ENCODE data around the gene RPL41.
A peak's percentile ranks its signal among the peaks of the same experiment; 100 is the strongest.

DNA sequence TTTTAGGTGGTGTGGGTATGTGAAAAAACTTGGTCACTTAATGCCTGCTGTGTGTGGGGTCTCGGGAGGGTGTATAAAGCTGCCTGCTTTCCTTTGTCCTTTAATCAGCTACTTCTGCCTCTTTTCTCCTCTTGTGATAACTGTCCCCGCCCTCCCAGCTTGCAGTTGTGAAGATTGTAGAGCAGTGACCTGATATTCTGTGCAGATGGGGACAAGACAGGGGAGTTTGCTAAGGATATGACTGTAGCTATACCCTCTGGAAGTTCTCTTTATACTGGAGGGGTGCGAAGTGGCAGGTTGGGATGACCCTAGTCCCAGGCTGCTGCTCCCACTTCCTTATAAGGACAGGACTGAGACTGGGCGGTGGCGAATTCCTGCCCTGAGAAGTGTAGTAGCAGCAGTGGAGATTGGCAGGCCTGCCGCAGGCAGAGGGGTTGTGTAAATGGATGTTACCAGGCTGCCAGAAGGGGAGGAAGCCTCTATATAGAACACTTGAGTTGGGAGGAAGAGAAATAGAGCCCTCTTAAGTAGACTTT is 42.6 kb downstream of the RPL41 start:
- peak in 2 of 4 donors; percentile 67 to 77 for TF ChIP-seq POLR2A (IDR thresholded peaks at IDR 0.05)
- TF ChIP-seq CTCF (IDR thresholded peaks at IDR 0.05) = no peak

Data from esophagus squamous epithelium (tissue), 4 donors.